ENCODE results near the gene NUCB2. TPM values are rescaled to one million over a fixed set of nuclear protein-coding genes. Genes with fewer than 3 reads are reported as not detected.

Gene NUCB2
- total and polyA plus RNA-seq, 2 donors (not counting 3 experiments of a cell fraction or from before 2014, with no cell fraction given) = 41.9 to 114 TPM

DNA sequence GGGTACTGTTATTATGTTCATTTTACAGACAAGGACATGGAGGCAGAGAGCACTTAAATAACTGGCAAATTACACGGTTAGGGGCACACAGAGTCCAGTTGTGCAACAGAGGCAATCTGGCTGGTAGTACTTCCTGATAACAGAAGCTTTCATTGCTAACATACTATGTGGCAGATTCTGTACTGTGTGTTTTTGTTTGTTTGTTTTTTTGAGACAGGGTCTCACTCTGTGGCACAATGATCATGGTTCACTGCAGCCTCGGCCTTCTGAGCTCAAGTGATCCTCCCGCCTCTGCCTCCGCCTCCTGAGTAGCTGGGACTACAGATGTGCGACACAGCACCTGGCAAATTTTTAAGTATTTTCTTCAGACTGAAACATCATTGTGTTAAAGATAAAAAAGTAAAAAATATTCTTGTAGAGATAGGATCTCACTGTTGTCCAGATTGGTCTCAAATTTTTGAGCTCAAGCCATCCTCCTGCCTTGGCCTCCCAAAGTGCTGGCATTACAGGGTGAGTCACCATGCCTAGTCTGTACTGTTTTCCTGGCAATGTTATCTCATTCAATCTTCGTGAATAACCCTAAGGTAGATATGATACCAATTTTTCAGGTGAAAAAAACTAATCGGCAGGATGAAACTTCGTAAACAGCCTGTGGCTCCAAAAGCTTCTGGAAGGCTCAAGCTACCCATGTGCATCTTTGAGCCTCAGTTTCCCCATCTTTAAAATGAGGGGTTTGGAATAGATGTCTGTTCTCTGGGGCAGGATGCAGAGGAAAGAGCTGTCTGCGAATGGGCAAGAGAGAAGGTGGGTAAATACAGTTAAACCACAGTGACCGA, 921 bp upstream of the NUCB2 start:
- no peaks in the 10 kb centered on the region for H3K36me3 ChIP-seq (ENCODE audit: control insufficient read depth in 2 of 2, extremely low read depth in 1 of 2, insufficient read depth in 2 of 2, low read length in 2 of 2)
- H3K9me3 ChIP-seq (replicated peaks; ENCODE audit: control insufficient read depth, insufficient read depth, low read length) = no peaks in the 10 kb centered on the region
- H4K20me1 ChIP-seq (replicated peaks; ENCODE audit: control insufficient read depth, extremely low read depth, insufficient read depth, low read length) = no peaks in the 10 kb centered on the region
- BruUV-seq (replicated peaks) = TSS peak; percentile 94
- intact Hi-C loops (cut with micrococcal nuclease) = loop anchor here (1.0 to 5.0 kb wide), 4 partner anchors 45 to 198 kb away; partner anchors contain the start of gene RPS13
- DNase-seq (ENCODE audit: low read depth, low spot score) = no peak
- H3K79me2 ChIP-seq (ENCODE audit: control insufficient read depth, insufficient read depth, low read length) = peaks cover 9% of the 10 kb centered on the region
- H3K4me1 ChIP-seq (ENCODE audit: control insufficient read depth, extremely low read depth, insufficient read depth, low read length) = peaks cover 11% of the 10 kb centered on the region
- peak; percentile 59 for FAIRE-seq
- CTCF ChIA-PET = interaction anchor here (0.7 to 2.3 kb wide), 4 partner anchors 7 to 46 kb away, joined by 3 to 14 read pairs (median 6); no protein-coding TSS in a partner anchor
- dilution Hi-C loops (cut with MboI; ENCODE audit: extremely low pct_ligation_motif_present, low sequenced_read_pairs) = no loop called here
- H2AFZ ChIP-seq (ENCODE audit: low read depth, low read length) = peak overlapping the region; percentile 72
- no peaks in the 10 kb centered on the region for H3K9me1 ChIP-seq (replicated peaks; ENCODE audit: control insufficient read depth, extremely low read depth, insufficient read depth, low read length)
- peak overlapping the region; percentile 65 for H3K27ac ChIP-seq (ENCODE audit: insufficient read depth, low read depth, low read length)
- peak overlapping the region; percentile 25 to 84 (median 43) for H3K4me3 ChIP-seq (replicated peaks in 1 of 3; ENCODE audit: insufficient read depth in 1 of 3, low read depth in 1 of 3, low read length in 3 of 3)
- H3K9ac ChIP-seq (replicated peaks; ENCODE audit: extremely low read depth, insufficient read depth, low read length) = peak overlapping the region; percentile 85
- TF ChIP-seq JUN (IDR thresholded peaks at IDR 0.05; ENCODE audit: borderline replicate concordance, insufficient read depth, insufficient read length, low read depth) (no peak), FOS (IDR thresholded peaks at IDR 0.05; ENCODE audit: borderline replicate concordance, insufficient read depth, low read length) (peak; percentile 22), GATA2 (IDR thresholded peaks at IDR 0.05; ENCODE audit: insufficient read depth, insufficient read length, low read depth, low read length) (peak; percentile 40), POLR2A (IDR thresholded peaks at IDR 0.05; ENCODE audit: low read depth, low read length) (no peak), POLR2AphosphoS5 (IDR thresholded peaks at IDR 0.05; ENCODE audit: insufficient read depth, low read depth, low read length) (no peak)
- peak overlapping the region; percentile 74 for H3K4me2 ChIP-seq (ENCODE audit: insufficient read depth, low read length)
- POLR2A ChIA-PET = interaction anchor here (0.6 to 1.7 kb wide), 3 partner anchors 8 to 198 kb away, joined by 3 to 8 read pairs (median 4); partner anchors contain the start of gene RPS13
- H3K27me3 ChIP-seq (ENCODE audit: control insufficient read depth in 2 of 2, insufficient read depth in 2 of 2, low read length in 2 of 2) = no peaks in the 10 kb centered on the region
